PFSK-1 (cell line): Measurements from ENCODE around the gene BRCC3.

Source experiments
- POLR2AphosphoS5 ChIP-seq: IDR thresholded peaks from 2 replicates; pipeline ENCODE4 v1.6.1; 2012; ENCODE audit warnings: low read depth, mild to moderate bottlenecking, control low read depth, low read length, moderate library complexity
- REST ChIP-seq, 2 experiments: IDR thresholded peaks; 2 replicates each; pipeline versions ENCODE4 v1.6.1 to v1.8.0; 2011 to 2012; ENCODE audit warnings: low read depth in 2 of 2, low read length in 2 of 2, control low read depth in 1 of 2, inconsistent platforms in 1 of 2, mild to moderate bottlenecking in 1 of 2, moderate library complexity in 1 of 2; ENCODE audit not compliant: insufficient read depth in 1 of 2
- SIN3A ChIP-seq: IDR thresholded peaks from 2 replicates; pipeline ENCODE4 v1.6.1; 2012; ENCODE audit warnings: mild to moderate bottlenecking, low read length, moderate library complexity, borderline replicate concordance; ENCODE audit not compliant: insufficient read depth

GRCh38 chrX:155105919-155106318, 34.6 kb downstream of the BRCC3 start:
- TF ChIP-seq SIN3A, result no peak
- no peak for TF ChIP-seq POLR2AphosphoS5
- no peak for TF ChIP-seq REST (IDR thresholded peaks at IDR 0.05; ENCODE audit: insufficient read depth in 1 of 2, low read depth in 2 of 2, low read length in 2 of 2)
